ENCODE measurements around the gene PNPLA3. TPM values are rescaled to one million over a fixed set of nuclear protein-coding genes. Genes with fewer than 3 reads are reported as not detected.

The PNPLA3 gene
- total RNA-seq, 1 donor from 2014 or later = 7.8 TPM

Other genes starting within 250 kb of the PNPLA3 start
- 4.4 TPM for gene EFCAB6, start 111.5 kb upstream of the PNPLA3 start, total RNA-seq
- gene SULT4A1, start 61.3 kb upstream of the PNPLA3 start, total RNA-seq = 0.27 TPM
- not detected for gene PNPLA5, start 31.8 kb upstream of the PNPLA3 start, total RNA-seq
- 28.0 TPM for gene SAMM50, start 31.6 kb downstream of the PNPLA3 start, total RNA-seq
- gene PARVB, start 100.5 kb downstream of the PNPLA3 start, total RNA-seq = 38.2 TPM